ENCODE data around the gene SHISA9. TPM values are rescaled to one million over a fixed set of nuclear protein-coding genes. Genes with fewer than 3 reads are reported as not detected.

The SHISA9 gene
- total RNA-seq, 1 experiment from 2014 or later: not detected

GRCh38 chr16:13108126-13108525 is 206.7 kb downstream of the SHISA9 start:
- Histone ChIP-seq H3K4me1 (ENCODE audit: low read length) (no peaks in the 10 kb centered on the region), H2AFZ (ENCODE audit: low read length) (no peak overlapping the region), H3K79me2 (ENCODE audit: low read length) (no peaks in the 10 kb centered on the region), H3K9ac (ENCODE audit: low read length) (no peak overlapping the region), H3K4me2 (ENCODE audit: low read depth, low read length, poor library complexity, severe bottlenecking) (no peak overlapping the region), H3K9me2 (replicated peaks; ENCODE audit: insufficient read depth, low read length) (no peaks in the 10 kb centered on the region), H3K27me3 (ENCODE audit: low read length) (no peaks in the 10 kb centered on the region), H3K27ac (ENCODE audit: low read length) (no peak overlapping the region), H3K4me3 (ENCODE audit: low read length) (no peak overlapping the region), H4K20me1 (ENCODE audit: insufficient read depth, low read depth, low read length) (no peaks in the 10 kb centered on the region), H3K36me3 (ENCODE audit: insufficient read depth, low read length) (no peaks in the 10 kb centered on the region), H3K9me3 (ENCODE audit: low read length) (peaks cover 13% of the 10 kb centered on the region)
- DNase-seq: no peak

- Histone ChIP-seq H2AFZ (ENCODE audit: low read length) (no peak overlapping the region), H3K79me2 (ENCODE audit: low read length) (no peaks in the 10 kb centered on the region), H3K9me3 (ENCODE audit: low read length) (peaks cover 12% of the 10 kb centered on the region; the same call in 1 of the 2 replicates)
These were observed 207.8 kb downstream of the SHISA9 start for GRCh38 chr16:13109171-13109570.

DNA sequence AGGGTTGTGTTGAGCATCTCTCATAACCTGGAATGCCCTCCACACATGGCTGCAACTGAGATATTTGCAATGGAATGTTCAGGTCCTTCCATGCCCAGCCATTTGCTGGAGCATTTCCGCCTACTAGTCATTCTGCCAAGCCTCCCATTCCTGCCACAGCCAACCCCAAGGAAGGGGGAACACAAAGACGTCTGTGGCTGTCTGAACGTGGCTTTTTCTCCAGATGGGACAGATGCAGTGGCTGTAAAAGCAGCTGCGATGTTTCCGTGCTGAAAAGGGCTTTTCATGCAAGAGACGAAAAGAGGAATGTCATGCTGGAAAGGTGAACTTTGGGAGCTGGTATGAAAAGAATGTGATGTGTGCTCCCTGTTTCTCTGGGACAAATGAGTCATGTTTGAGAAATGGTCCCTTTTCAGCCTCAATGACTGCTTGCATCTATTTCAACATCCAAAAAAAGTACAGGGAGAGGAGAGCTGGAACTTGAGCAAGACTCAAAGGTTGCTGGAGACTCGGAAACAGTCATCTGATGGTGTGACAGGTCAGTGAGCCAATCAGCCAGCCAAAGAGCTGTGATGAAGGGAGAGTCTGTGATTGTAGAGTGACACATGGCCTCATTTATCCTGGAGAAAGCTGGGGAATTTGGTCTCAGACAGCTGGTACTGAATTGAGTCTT is 208.9 kb downstream of the SHISA9 start:
- Histone ChIP-seq H3K4me1 (ENCODE audit: low read length) (no peaks in the 10 kb centered on the region), H2AFZ (ENCODE audit: low read length) (no peak overlapping the region), H3K4me2 (ENCODE audit: low read depth, low read length, poor library complexity, severe bottlenecking) (no peak overlapping the region), H4K20me1 (ENCODE audit: insufficient read depth, low read depth, low read length) (no peaks in the 10 kb centered on the region), H3K27me3 (ENCODE audit: low read length) (no peaks in the 10 kb centered on the region), H3K27ac (ENCODE audit: low read length) (no peak overlapping the region), H3K4me3 (ENCODE audit: low read length) (no peak overlapping the region), H3K9ac (ENCODE audit: low read length) (no peak overlapping the region), H3K36me3 (ENCODE audit: insufficient read depth, low read length) (no peaks in the 10 kb centered on the region), H3K9me3 (ENCODE audit: low read length) (0 out of 2 replicates have a peak, but pooled peaks cover 6% of the 10 kb centered on the region), H3K79me2 (ENCODE audit: low read length) (no peaks in the 10 kb centered on the region), H3K9me2 (replicated peaks; ENCODE audit: insufficient read depth, low read length) (no peaks in the 10 kb centered on the region)
- DNase-seq: no peak

More at GRCh38 chr16:13109171-13109570, 207.8 kb downstream of the SHISA9 start:
- Histone ChIP-seq H3K4me1 (ENCODE audit: low read length) (no peaks in the 10 kb centered on the region), H3K27me3 (ENCODE audit: low read length) (no peaks in the 10 kb centered on the region), H4K20me1 (ENCODE audit: insufficient read depth, low read depth, low read length) (no peaks in the 10 kb centered on the region), H3K9ac (ENCODE audit: low read length) (no peak overlapping the region), H3K27ac (ENCODE audit: low read length) (no peak overlapping the region), H3K9me2 (replicated peaks; ENCODE audit: insufficient read depth, low read length) (no peaks in the 10 kb centered on the region), H3K4me2 (ENCODE audit: low read depth, low read length, poor library complexity, severe bottlenecking) (no peak overlapping the region), H3K36me3 (ENCODE audit: insufficient read depth, low read length) (no peaks in the 10 kb centered on the region), H3K4me3 (ENCODE audit: low read length) (no peak overlapping the region)
- no peak for DNase-seq

DNA sequence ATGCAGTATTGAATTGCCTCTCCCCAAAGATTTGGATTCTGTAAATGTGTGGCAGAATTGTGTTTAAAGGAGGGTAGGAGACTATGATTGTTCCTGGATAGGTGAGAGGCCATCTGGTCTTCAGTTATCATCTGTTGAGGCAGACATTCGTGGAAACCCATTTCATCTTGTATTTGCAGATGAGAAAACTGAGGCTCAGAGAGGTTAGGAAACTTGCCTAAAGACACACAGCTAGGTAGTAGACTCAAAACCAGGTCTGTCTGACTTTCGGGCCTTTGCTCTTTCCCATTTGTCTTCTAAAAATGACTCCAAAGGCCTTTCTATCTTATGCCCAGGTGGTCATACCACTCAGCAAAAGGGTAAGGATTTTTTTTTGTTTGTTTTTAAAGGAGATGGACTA is 210.3 kb downstream of the SHISA9 start:
- no peak for DNase-seq
- Histone ChIP-seq H3K79me2 (ENCODE audit: low read length) (no peaks in the 10 kb centered on the region), H3K4me2 (ENCODE audit: low read depth, low read length, poor library complexity, severe bottlenecking) (no peak overlapping the region)

GRCh38 chr16:13113741-13114140 is 212.3 kb downstream of the SHISA9 start:
- no peak overlapping the region for H3K9ac ChIP-seq (ENCODE audit: low read length)
- H3K9me3 ChIP-seq (ENCODE audit: low read length): no peaks in the 10 kb centered on the region
- no peak for DNase-seq
- no peak overlapping the region for H2AFZ ChIP-seq (ENCODE audit: low read length)
- H3K4me2 ChIP-seq (ENCODE audit: low read depth, low read length, poor library complexity, severe bottlenecking): no peak overlapping the region
- no peaks in the 10 kb centered on the region for H4K20me1 ChIP-seq (ENCODE audit: insufficient read depth, low read depth, low read length)
- no peaks in the 10 kb centered on the region for H3K4me1 ChIP-seq (ENCODE audit: low read length)
- no peaks in the 10 kb centered on the region for H3K27me3 ChIP-seq (ENCODE audit: low read length)
- no peak overlapping the region for H3K27ac ChIP-seq (ENCODE audit: low read length)
- H3K9me2 ChIP-seq (replicated peaks; ENCODE audit: insufficient read depth, low read length): no peaks in the 10 kb centered on the region
- H3K4me3 ChIP-seq (ENCODE audit: low read length): no peak overlapping the region
- no peaks in the 10 kb centered on the region for H3K36me3 ChIP-seq (ENCODE audit: insufficient read depth, low read length)
- H3K79me2 ChIP-seq (ENCODE audit: low read length): no peaks in the 10 kb centered on the region

More for the DNA sequence above, 210.3 kb downstream of the SHISA9 start:
- Histone ChIP-seq H2AFZ (ENCODE audit: low read length) (no peak overlapping the region), H3K4me1 (ENCODE audit: low read length) (no peaks in the 10 kb centered on the region), H3K9me2 (replicated peaks; ENCODE audit: insufficient read depth, low read length) (no peaks in the 10 kb centered on the region), H3K27ac (ENCODE audit: low read length) (no peak overlapping the region), H3K36me3 (ENCODE audit: insufficient read depth, low read length) (no peaks in the 10 kb centered on the region), H3K9me3 (ENCODE audit: low read length) (0 out of 2 replicates have a peak, but pooled peaks cover 1% of the 10 kb centered on the region), H3K4me3 (ENCODE audit: low read length) (no peak overlapping the region), H4K20me1 (ENCODE audit: insufficient read depth, low read depth, low read length) (no peaks in the 10 kb centered on the region), H3K27me3 (ENCODE audit: low read length) (no peaks in the 10 kb centered on the region), H3K9ac (ENCODE audit: low read length) (no peak overlapping the region)

DNA sequence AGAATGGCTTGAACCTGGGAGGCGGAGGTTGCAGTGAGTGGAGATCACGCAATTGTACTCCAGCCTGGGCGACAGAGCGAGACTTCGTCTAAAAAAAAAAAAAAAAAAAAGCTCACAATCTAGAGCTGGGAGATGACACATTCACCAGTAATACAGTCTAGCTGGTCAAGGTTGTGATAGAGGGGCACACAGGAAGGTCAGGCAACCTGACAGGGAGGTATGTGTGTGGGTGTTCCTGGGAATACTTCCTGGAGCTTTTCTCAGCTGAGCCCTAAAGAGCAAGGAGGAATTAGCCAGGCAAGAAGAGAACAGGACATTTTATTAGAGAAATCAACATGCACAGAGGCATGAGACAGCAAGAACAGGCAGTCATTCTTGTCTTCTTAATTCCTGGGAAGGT is 216.7 kb downstream of the SHISA9 start:
- H3K9ac ChIP-seq (ENCODE audit: low read length): no peak overlapping the region
- H2AFZ ChIP-seq (ENCODE audit: low read length): no peak overlapping the region
- no peak overlapping the region for H3K27ac ChIP-seq (ENCODE audit: low read length)
- H3K4me2 ChIP-seq (ENCODE audit: low read depth, low read length, poor library complexity, severe bottlenecking): no peak overlapping the region
- no peaks in the 10 kb centered on the region for H3K27me3 ChIP-seq (ENCODE audit: low read length)
- H3K36me3 ChIP-seq (ENCODE audit: insufficient read depth, low read length): no peaks in the 10 kb centered on the region
- H3K4me3 ChIP-seq (ENCODE audit: low read length): no peak overlapping the region
- no peaks in the 10 kb centered on the region for H3K9me3 ChIP-seq (ENCODE audit: low read length)
- DNase-seq: no peak
- H3K79me2 ChIP-seq (ENCODE audit: low read length): no peaks in the 10 kb centered on the region
- no peaks in the 10 kb centered on the region for H3K9me2 ChIP-seq (replicated peaks; ENCODE audit: insufficient read depth, low read length)
- H4K20me1 ChIP-seq (ENCODE audit: insufficient read depth, low read depth, low read length): no peaks in the 10 kb centered on the region
- H3K4me1 ChIP-seq (ENCODE audit: low read length): no peaks in the 10 kb centered on the region

GRCh38 chr16:13120091-13120490 is 218.7 kb downstream of the SHISA9 start:
- Histone ChIP-seq H3K4me3 (ENCODE audit: low read length) (no peak overlapping the region), H3K9me3 (ENCODE audit: low read length) (no peaks in the 10 kb centered on the region), H3K4me1 (ENCODE audit: low read length) (no peaks in the 10 kb centered on the region), H4K20me1 (ENCODE audit: insufficient read depth, low read depth, low read length) (no peaks in the 10 kb centered on the region), H3K27me3 (ENCODE audit: low read length) (no peaks in the 10 kb centered on the region), H2AFZ (ENCODE audit: low read length) (no peak overlapping the region), H3K36me3 (ENCODE audit: insufficient read depth, low read length) (no peaks in the 10 kb centered on the region), H3K9ac (ENCODE audit: low read length) (no peak overlapping the region), H3K4me2 (ENCODE audit: low read depth, low read length, poor library complexity, severe bottlenecking) (no peak overlapping the region), H3K9me2 (replicated peaks; ENCODE audit: insufficient read depth, low read length) (no peaks in the 10 kb centered on the region), H3K27ac (ENCODE audit: low read length) (no peak overlapping the region), H3K79me2 (ENCODE audit: low read length) (no peaks in the 10 kb centered on the region)
- DNase-seq: no peak

DNA sequence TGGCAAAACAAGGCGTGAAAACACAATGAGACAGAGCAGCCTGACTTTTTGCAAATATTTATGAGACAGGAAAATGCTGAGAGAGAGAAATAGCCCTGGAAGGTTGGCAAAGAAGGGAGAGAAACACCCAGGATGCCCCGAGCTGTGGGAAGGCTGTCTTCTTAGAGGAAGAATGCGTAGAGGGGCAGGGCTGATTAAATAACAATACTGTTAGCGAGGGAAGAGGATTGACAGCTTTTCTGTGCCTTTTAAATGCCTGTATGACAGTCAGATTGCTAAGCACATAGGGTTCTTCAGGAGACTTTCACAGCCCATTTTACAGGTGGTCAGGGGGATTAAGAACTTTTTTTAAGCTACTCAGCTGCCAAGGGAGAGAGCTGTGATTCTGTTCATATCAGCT is 219.2 kb downstream of the SHISA9 start:
- no peak overlapping the region for H2AFZ ChIP-seq (ENCODE audit: low read length)
- no peak overlapping the region for H3K4me2 ChIP-seq (ENCODE audit: low read depth, low read length, poor library complexity, severe bottlenecking)
- no peaks in the 10 kb centered on the region for H3K79me2 ChIP-seq (ENCODE audit: low read length)
- no peak overlapping the region for H3K4me3 ChIP-seq (ENCODE audit: low read length)
- H3K9me3 ChIP-seq (ENCODE audit: low read length): no peaks in the 10 kb centered on the region
- no peak for DNase-seq
- H3K4me1 ChIP-seq (ENCODE audit: low read length): no peaks in the 10 kb centered on the region
- H4K20me1 ChIP-seq (ENCODE audit: insufficient read depth, low read depth, low read length): no peaks in the 10 kb centered on the region
- H3K27me3 ChIP-seq (ENCODE audit: low read length): no peaks in the 10 kb centered on the region
- no peak overlapping the region for H3K9ac ChIP-seq (ENCODE audit: low read length)
- H3K9me2 ChIP-seq (replicated peaks; ENCODE audit: insufficient read depth, low read length): no peaks in the 10 kb centered on the region
- no peak overlapping the region for H3K27ac ChIP-seq (ENCODE audit: low read length)
- no peaks in the 10 kb centered on the region for H3K36me3 ChIP-seq (ENCODE audit: insufficient read depth, low read length)

Data from Karpas-422 (cell line).